ENCODE measurements around the gene TNK1.

Gene TNK1

GRCh38 chr17:7352503-7352889 is 28.4 kb upstream of the TNK1 start:
- DNase-seq (ENCODE audit: low read depth), result no peak
- no peak for TF ChIP-seq CTCF (IDR thresholded peaks at IDR 0.05; ENCODE audit: control insufficient read depth, extremely low read depth, insufficient read depth)

GRCh38 chr17:7352910-7353635 is 27.8 kb upstream of the TNK1 start:
- TF ChIP-seq CTCF (IDR thresholded peaks at IDR 0.05; ENCODE audit: control insufficient read depth, extremely low read depth, insufficient read depth), result no peak
- no peak for DNase-seq (ENCODE audit: low read depth)
- peak overlapping the region; percentile 65 for H3K4me3 ChIP-seq (ENCODE audit: low read depth, low read length)

More at GRCh38 chr17:7352503-7352889, 28.4 kb upstream of the TNK1 start:
- H3K4me3 ChIP-seq (ENCODE audit: low read depth, low read length), result peak overlapping the region; percentile 65

- no peak overlapping the region for H3K4me3 ChIP-seq (ENCODE audit: low read depth, low read length)
- TF ChIP-seq CTCF (IDR thresholded peaks at IDR 0.05; ENCODE audit: control insufficient read depth, extremely low read depth, insufficient read depth), result no peak
- DNase-seq (ENCODE audit: low read depth), result no peak
Measured at GRCh38 chr17:7354262-7354843, 26.5 kb upstream of the TNK1 start.

GRCh38 chr17:7355053-7355452 is 25.8 kb upstream of the TNK1 start, which contains the start of gene TMEM95:
Gene TMEM95 (plus strand): TSS chr17:7355156. CDS start chr17:7355205, 49 bp downstream.
- no peak for TF ChIP-seq CTCF (IDR thresholded peaks at IDR 0.05; ENCODE audit: control insufficient read depth, extremely low read depth, insufficient read depth)
- H3K4me3 ChIP-seq (ENCODE audit: low read depth, low read length), result no peak within 1 kb of the TSS
- DNase-seq (ENCODE audit: low read depth), result no peak

GRCh38 chr17:7355573-7355972 is 25.3 kb upstream of the TNK1 start:
- H3K4me3 ChIP-seq (ENCODE audit: low read depth, low read length), result no peak overlapping the region
- DNase-seq (ENCODE audit: low read depth), result no peak
- no peak for TF ChIP-seq CTCF (IDR thresholded peaks at IDR 0.05; ENCODE audit: control insufficient read depth, extremely low read depth, insufficient read depth)

- TF ChIP-seq CTCF (IDR thresholded peaks at IDR 0.05; ENCODE audit: control insufficient read depth, extremely low read depth, insufficient read depth), result peak; percentile 86
- DNase-seq (ENCODE audit: low read depth), result peak; percentile 27
- no peak overlapping the region for H3K4me3 ChIP-seq (ENCODE audit: low read depth, low read length)
Measured at GRCh38 chr17:7356072-7356549, 24.8 kb upstream of the TNK1 start.

Data from LNCaP clone FGC (cell line).